ENCODE measurements around the gene PPTC7.
A peak's percentile ranks its signal among the peaks of the same experiment; 100 is the strongest.
"Not testable (repeated sequence)": the region's sequence is repeated elsewhere in the genome, so short reads cannot be mapped to it uniquely, and the experiment has no call there.

PPTC7 gene, protein sequence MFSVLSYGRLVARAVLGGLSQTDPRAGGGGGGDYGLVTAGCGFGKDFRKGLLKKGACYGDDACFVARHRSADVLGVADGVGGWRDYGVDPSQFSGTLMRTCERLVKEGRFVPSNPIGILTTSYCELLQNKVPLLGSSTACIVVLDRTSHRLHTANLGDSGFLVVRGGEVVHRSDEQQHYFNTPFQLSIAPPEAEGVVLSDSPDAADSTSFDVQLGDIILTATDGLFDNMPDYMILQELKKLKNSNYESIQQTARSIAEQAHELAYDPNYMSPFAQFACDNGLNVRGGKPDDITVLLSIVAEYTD

GRCh38 chr12:110583137-110584059 lies at the start of gene PPTC7:
Gene PPTC7 (minus strand): TSS chr12:110583318. CDS start chr12:110583031, 287 bp downstream.
- H3K36me3 Mint-ChIP-seq (ENCODE audit: low read depth) = peaks cover 31% of the 10 kb centered on the region
- H3K4me3 Mint-ChIP-seq = peak within 1 kb of the TSS; percentile 98
- H3K9me3 Mint-ChIP-seq = no peaks in the 10 kb centered on the region
- H3K4me1 Mint-ChIP-seq (ENCODE audit: low read depth) = peaks cover 63% of the 10 kb centered on the region
- H3K27me3 Mint-ChIP-seq = no peaks in the 10 kb centered on the region
- H3K27ac Mint-ChIP-seq = peak within 1 kb of the TSS; percentile 94

DNA sequence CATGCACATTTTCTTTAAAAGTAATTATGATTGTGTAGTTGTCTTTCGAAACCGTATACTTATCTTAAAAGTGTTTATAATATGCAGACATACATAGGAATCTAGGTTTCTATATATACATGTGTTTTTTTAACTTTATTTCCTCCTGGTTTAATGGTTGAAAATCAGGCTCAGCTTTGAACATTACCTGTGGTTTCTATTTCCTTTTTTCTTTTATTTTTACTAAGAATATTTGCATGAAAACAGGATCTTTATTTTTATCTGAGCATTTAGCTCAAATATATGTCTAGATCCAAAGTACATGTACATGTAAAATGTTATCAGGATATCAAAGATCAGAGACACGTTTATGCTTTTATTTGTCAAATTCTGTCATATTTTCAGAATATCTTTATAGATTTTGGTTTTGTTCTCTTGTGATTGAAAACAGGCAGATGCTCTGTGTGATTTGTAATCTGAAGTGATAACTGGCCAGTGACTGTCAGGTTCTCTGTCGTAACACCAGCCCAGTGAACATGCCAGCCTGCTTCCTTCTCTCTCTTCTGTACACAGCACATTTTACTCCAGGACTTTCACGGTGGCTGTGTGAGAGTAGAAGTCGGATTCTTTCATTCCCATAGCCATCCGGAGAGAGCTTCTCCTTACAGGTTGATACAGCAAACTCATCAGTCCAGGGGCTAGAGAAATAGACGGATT lies 44.5 kb upstream of the PPTC7 start:
- peaks cover 25% of the 10 kb centered on the region for H3K4me1 Mint-ChIP-seq (ENCODE audit: low read depth)
- peak overlapping the region; percentile 67 for H3K27ac Mint-ChIP-seq

DNA sequence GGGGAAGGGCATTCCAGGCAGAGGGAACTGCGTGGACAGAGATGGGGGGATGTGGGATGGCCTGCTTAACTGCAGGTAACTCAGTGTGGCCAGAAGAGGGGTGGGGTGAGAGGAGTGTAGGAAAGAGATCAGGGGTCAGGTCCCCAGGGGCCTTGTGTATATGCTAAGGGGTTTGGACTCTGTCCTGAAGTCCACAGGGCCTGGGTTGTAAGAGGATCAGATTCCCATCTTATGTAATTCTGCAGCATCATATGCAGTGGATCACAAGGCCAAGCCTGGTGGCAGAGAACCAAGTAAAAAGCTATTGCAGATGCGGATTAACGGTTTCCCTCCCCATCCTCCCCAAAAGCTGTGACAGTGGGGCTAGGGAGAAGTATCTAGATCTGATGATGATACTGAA lies 39.5 kb upstream of the PPTC7 start:
- H3K4me3 Mint-ChIP-seq = no peak overlapping the region
- H3K27me3 Mint-ChIP-seq = no peaks in the 10 kb centered on the region
- H3K4me1 Mint-ChIP-seq (ENCODE audit: low read depth) = peaks cover 42% of the 10 kb centered on the region
- peak overlapping the region; percentile 10 for H3K27ac Mint-ChIP-seq
- peaks cover 6% of the 10 kb centered on the region for H3K36me3 Mint-ChIP-seq (ENCODE audit: low read depth)
- H3K9me3 Mint-ChIP-seq = no peaks in the 10 kb centered on the region

More for the DNA sequence above, 44.5 kb upstream of the PPTC7 start:
- no peaks in the 10 kb centered on the region for H3K27me3 Mint-ChIP-seq
- no peaks in the 10 kb centered on the region for H3K9me3 Mint-ChIP-seq
- peaks cover 19% of the 10 kb centered on the region for H3K36me3 Mint-ChIP-seq (ENCODE audit: low read depth)
- no peak overlapping the region for H3K4me3 Mint-ChIP-seq

DNA sequence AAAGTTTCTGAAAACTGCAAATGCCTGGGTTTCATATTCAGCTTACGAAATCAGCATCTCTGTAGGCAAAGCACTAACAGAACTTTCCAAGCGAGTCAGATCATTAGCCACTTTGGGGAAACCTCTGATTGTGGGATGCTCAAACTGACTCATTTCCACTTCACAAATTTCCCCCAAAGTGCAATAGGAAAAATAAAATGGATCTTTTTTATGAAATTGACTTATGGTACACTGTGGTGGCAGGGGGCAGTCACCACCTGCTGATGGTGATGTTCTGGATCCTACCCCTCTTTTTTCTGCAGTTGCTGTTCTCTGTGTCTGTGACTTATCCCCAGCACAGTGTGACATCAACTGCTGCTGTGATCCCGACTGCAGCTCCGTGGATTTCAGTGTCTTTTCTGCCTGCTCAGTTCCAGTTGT lies 36.4 kb upstream of the PPTC7 start:
- Mint-ChIP-seq H3K9me3 (no peaks in the 10 kb centered on the region), H3K27ac (peak overlapping the region; percentile 88), H3K4me3 (peak overlapping the region; percentile 54), H3K27me3 (no peaks in the 10 kb centered on the region), H3K36me3 (ENCODE audit: low read depth) (no peaks in the 10 kb centered on the region), H3K4me1 (ENCODE audit: low read depth) (peaks cover 49% of the 10 kb centered on the region)

- Mint-ChIP-seq H3K4me1 (ENCODE audit: low read depth) (peaks cover 52% of the 10 kb centered on the region), H3K27ac (no peak overlapping the region), H3K36me3 (ENCODE audit: low read depth) (no peaks in the 10 kb centered on the region), H3K4me3 (no peak overlapping the region), H3K27me3 (no peaks in the 10 kb centered on the region), H3K9me3 (no peaks in the 10 kb centered on the region)
These were observed 33.5 kb upstream of the PPTC7 start for GRCh38 chr12:110616471-110617115.

- Mint-ChIP-seq H3K27ac (no peak overlapping the region), H3K9me3 (no peaks in the 10 kb centered on the region), H3K4me3 (peak overlapping the region; percentile 59), H3K27me3 (no peaks in the 10 kb centered on the region), H3K4me1 (ENCODE audit: low read depth) (peaks cover 48% of the 10 kb centered on the region), H3K36me3 (ENCODE audit: low read depth) (no peaks in the 10 kb centered on the region)
These were observed 32.1 kb upstream of the PPTC7 start for GRCh38 chr12:110615171-110615570.

DNA sequence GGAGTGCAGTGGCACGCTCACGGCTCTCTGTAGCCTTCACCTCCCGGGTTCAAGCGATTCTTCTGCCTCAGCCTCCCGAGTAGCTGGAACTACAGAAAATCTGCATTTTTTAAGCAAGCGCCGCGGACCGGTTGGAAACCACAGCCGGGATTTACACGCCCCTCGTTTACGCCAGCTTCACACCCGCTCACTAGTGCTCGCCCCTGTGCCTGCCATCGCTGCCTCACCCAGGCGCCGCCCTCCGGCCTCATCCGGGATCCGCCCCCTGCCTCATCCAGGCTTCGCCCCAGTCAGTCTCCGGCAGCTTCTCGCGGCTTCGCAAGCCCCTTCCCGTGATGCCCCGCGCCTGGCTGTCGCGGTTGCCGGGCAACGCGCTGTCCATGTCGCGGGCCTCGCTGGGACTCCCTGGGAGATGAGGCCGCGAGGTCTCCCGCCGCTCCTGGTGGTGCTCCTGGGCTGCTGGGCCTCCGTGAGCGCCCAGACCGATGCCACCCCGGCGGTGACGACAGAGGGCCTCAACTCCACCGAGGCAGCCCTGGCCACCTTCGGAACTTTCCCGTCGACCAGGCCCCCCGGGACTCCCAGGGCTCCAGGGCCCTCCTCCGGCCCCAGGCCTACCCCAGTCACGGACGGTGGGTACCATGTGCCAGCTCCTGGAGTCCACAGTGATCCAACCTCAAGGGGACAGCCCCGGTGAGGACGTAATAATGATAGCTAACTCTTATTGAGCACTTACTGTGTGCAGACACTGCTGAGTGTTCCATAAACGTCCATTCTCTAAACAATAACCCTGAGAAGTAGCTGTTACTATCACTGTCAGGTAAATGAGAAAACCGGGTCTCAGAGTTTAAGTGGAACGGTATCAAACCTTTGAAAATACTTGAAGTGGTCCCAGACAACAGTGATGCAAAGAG lies 30.9 kb upstream of the PPTC7 start, which contains the start of gene TCTN1:
Gene TCTN1, plus strand, starts transcription at position 359 of the 914 bp plus-strand sequence. Its CDS starts 54 bp downstream, at position 413.
- H3K27ac Mint-ChIP-seq = peak within 1 kb of the TSS; percentile 82
- no peaks in the 10 kb centered on the region for H3K36me3 Mint-ChIP-seq (ENCODE audit: low read depth)
- peak within 1 kb of the TSS; percentile 83 for H3K4me3 Mint-ChIP-seq
- no peaks in the 10 kb centered on the region for H3K9me3 Mint-ChIP-seq
- H3K27me3 Mint-ChIP-seq = no peaks in the 10 kb centered on the region
- peaks cover 44% of the 10 kb centered on the region for H3K4me1 Mint-ChIP-seq (ENCODE audit: low read depth)

GRCh38 chr12:110613071-110613770 lies 30.1 kb upstream of the PPTC7 start:
- H3K36me3 Mint-ChIP-seq (ENCODE audit: low read depth) = no peaks in the 10 kb centered on the region
- H3K27me3 Mint-ChIP-seq = no peaks in the 10 kb centered on the region
- peak overlapping the region; percentile 83 for H3K4me3 Mint-ChIP-seq
- H3K9me3 Mint-ChIP-seq = no peaks in the 10 kb centered on the region
- H3K27ac Mint-ChIP-seq = peak overlapping the region; percentile 82
- peaks cover 46% of the 10 kb centered on the region for H3K4me1 Mint-ChIP-seq (ENCODE audit: low read depth)

DNA sequence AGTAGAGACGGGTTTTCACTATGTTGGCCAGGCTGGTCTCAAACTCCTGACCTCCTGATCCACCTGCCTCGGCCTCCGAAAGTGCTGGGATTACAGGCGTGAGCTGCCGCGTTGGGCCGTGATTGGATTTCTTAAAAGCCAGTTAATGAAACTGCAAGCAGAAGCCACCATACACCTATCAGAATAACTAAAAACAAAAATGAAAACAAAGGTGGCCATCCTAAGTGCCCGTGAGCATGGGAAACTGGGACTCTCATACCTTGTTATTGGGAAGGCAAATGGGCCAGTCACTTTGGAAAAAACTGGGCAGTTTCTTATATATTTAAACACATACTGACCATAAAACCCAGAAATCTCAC lies 23.1 kb upstream of the PPTC7 start:
- peak overlapping the region; percentile 86 for H3K27ac Mint-ChIP-seq
- H3K9me3 Mint-ChIP-seq = no peaks in the 10 kb centered on the region
- no peaks in the 10 kb centered on the region for H3K27me3 Mint-ChIP-seq
- H3K4me3 Mint-ChIP-seq = peak overlapping the region; percentile 82
- H3K36me3 Mint-ChIP-seq (ENCODE audit: low read depth) = no peaks in the 10 kb centered on the region
- peaks cover 27% of the 10 kb centered on the region for H3K4me1 Mint-ChIP-seq (ENCODE audit: low read depth)

- Mint-ChIP-seq H3K4me1 (ENCODE audit: low read depth) (peaks cover 22% of the 10 kb centered on the region), H3K27ac (peak overlapping the region; percentile 49)
These were observed 19.1 kb upstream of the PPTC7 start for GRCh38 chr12:110602085-110602814.

DNA sequence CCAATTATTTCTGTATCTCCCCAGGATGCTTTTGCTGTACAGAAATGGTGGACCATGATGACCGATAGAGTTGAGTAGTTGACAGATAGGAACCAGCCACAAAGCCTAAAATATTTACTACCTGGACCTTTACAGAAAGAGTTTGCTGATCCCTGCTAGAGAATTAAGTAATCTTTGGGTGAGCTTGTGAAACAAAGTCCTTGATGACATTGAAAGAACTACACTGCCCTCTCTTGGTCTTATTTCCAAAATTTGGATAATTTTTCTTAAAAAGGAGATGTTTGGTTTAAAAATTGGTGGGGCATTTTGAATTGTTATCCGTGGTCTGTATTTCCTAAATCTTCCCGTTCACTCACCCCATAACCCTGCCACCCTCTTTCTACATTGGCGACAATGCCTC lies 17.1 kb upstream of the PPTC7 start:
- H3K4me1 Mint-ChIP-seq (ENCODE audit: low read depth) = peaks cover 18% of the 10 kb centered on the region
- no peak overlapping the region for H3K27ac Mint-ChIP-seq
- no peaks in the 10 kb centered on the region for H3K36me3 Mint-ChIP-seq (ENCODE audit: low read depth)
- no peak overlapping the region for H3K4me3 Mint-ChIP-seq
- H3K9me3 Mint-ChIP-seq = no peaks in the 10 kb centered on the region
- no peaks in the 10 kb centered on the region for H3K27me3 Mint-ChIP-seq

More at GRCh38 chr12:110602085-110602814, 19.1 kb upstream of the PPTC7 start:
- not testable (repeated sequence) for H3K36me3 Mint-ChIP-seq (ENCODE audit: low read depth); H3K9me3 Mint-ChIP-seq; H3K27me3 Mint-ChIP-seq; H3K4me3 Mint-ChIP-seq

DNA sequence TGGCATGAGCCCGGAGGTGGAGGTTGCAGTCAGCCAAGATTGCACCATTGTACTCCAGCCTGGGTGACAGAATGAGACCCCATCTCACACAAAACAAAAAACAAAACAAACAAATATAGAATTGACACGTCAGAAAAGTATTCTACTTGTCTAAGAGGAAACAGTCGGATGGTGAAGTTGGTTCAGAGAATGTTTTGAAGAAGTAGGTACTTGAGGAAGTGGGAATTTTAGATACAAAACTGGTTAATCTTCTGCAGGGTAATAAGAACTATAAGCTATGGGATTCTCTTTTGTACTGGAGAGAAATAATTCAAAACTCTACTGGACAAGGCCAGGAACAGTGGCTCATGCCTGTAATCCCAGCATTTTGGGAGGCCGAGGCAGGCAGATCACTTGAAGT lies 16.2 kb upstream of the PPTC7 start:
- Mint-ChIP-seq H3K4me1 (ENCODE audit: low read depth) (peaks cover 12% of the 10 kb centered on the region), H3K27ac (no peak overlapping the region), H3K4me3 (no peak overlapping the region), H3K9me3 (no peaks in the 10 kb centered on the region), H3K27me3 (no peaks in the 10 kb centered on the region), H3K36me3 (ENCODE audit: low read depth) (no peaks in the 10 kb centered on the region)

DNA sequence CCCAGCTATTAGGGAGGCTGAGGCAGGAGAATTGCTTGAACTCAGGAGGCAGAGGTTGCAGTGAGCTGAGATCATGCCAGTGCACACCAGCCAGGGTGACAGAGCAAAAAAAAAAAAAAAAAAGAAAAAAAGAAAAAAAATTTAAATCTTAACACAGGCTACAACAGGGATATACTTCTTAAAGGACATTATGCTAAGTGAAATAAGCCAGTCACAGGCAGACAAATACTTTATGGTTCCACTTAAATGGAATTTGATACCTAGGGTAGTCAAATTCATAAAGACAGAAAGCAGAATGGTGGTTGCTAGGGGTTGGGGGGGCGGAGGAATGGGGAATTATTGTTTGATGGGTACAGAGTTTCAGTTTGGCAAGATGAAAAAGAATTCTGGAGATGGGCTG lies 14.8 kb upstream of the PPTC7 start:
- no peak overlapping the region for H3K27ac Mint-ChIP-seq
- H3K4me3 Mint-ChIP-seq = no peak overlapping the region
- H3K9me3 Mint-ChIP-seq = no peaks in the 10 kb centered on the region
- no peaks in the 10 kb centered on the region for H3K27me3 Mint-ChIP-seq
- H3K4me1 Mint-ChIP-seq (ENCODE audit: low read depth) = peaks cover 11% of the 10 kb centered on the region
- no peaks in the 10 kb centered on the region for H3K36me3 Mint-ChIP-seq (ENCODE audit: low read depth)
